B cell (primary cell): ENCODE measurements around the gene PINK1.

Experiments
- CTCF ChIP-seq: fragments of 200-600 bp; IDR thresholded peaks from one replicate; pipeline ENCODE4 v1.8.0; 2022; ENCODE audit warnings: antibody characterized with exemption, mild to moderate bottlenecking
- EZH2 ChIP-seq: IDR thresholded peaks from 2 replicates; pipeline ENCODE4 v1.6.1; 2012; ENCODE audit warnings: borderline replicate concordance, low read depth, mild to moderate bottlenecking, moderate library complexity, low read length; ENCODE audit not compliant: insufficient read depth, poor library complexity, severe bottlenecking

GRCh38 chr1:20602851-20603450 lies 30.3 kb upstream of the PINK1 start:
- no peak for TF ChIP-seq EZH2
- TF ChIP-seq CTCF = no peak
